Activated T-cell treated with anti-CD3 and anti-CD28 coated beads, Interleukin-2, amount 50 U/mL, for 4 hours (primary cell): ENCODE data around the gene HTR2A. TPM values are rescaled to one million over a fixed set of nuclear protein-coding genes. Genes with fewer than 3 reads are reported as not detected.

Experiments used
- ATAC-seq, 2 donors: fragments of 200-7000 bp; cut with Tn5 transposase; one replicate each; pipeline ENCODE4 v1.10.0; 2021
- DNase-seq: peaks from one replicate; pipeline ENCODE4 v3.0.0-alpha.2; 2020
- H3K27me3 Mint-ChIP-seq: one replicate; pipeline ENCODE4 v1.8.0; 2021; ENCODE audit warnings: low read depth, mixed read lengths
- H3K36me3 Mint-ChIP-seq: one replicate; pipeline ENCODE4 v1.8.0; 2022; ENCODE audit warnings: mixed read lengths; ENCODE audit not compliant: insufficient read depth
- H3K4me1 Mint-ChIP-seq: one replicate; pipeline ENCODE4 v1.8.0; 2021; ENCODE audit warnings: low read depth, mixed read lengths
- H3K4me3 Mint-ChIP-seq: one replicate; pipeline ENCODE4 v1.8.0; 2021; ENCODE audit warnings: mild to moderate bottlenecking, moderate library complexity, mixed read lengths
- H3K9me3 Mint-ChIP-seq: one replicate; pipeline ENCODE4 v1.8.0; 2021; ENCODE audit warnings: mixed read lengths
- total RNA-seq, 3 donors: library from RNA; stranded (reverse); gene quantifications; one replicate each; pipeline ENCODE4 v1.2.1, GENCODE V29; 2021

Gene HTR2A
- total RNA-seq, 3 donors from 2014 or later: not detected

DNA sequence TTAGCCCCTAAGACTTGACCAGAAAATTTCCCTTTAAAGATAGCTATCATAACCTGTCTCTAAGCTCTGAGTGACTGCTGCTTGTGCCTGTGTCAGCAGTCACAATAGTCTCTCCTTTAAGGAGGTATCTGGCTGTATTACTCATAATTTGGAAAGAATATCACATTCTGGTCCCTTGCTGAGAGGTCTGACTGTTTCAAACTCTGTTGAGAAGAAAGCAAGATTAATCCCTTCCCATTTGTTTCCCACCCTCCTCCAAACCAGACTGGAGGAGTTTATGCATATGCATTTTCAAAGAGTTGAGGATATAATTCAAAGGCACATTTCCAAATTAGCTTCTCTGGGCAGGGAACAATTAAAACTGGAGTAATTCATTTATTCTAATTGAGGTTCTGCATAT is 2.3 kb downstream of the HTR2A start:
- peak overlapping the region; percentile 60 for H3K4me3 Mint-ChIP-seq
- peaks cover 53% of the 10 kb centered on the region for H3K27me3 Mint-ChIP-seq
- no peaks in the 10 kb centered on the region for H3K36me3 Mint-ChIP-seq
- peaks cover 16% of the 10 kb centered on the region for H3K4me1 Mint-ChIP-seq
- DNase-seq: no peak
- H3K9me3 Mint-ChIP-seq: no peaks in the 10 kb centered on the region
- ATAC-seq: peak in 1 of 2 donors; percentile 23

DNA sequence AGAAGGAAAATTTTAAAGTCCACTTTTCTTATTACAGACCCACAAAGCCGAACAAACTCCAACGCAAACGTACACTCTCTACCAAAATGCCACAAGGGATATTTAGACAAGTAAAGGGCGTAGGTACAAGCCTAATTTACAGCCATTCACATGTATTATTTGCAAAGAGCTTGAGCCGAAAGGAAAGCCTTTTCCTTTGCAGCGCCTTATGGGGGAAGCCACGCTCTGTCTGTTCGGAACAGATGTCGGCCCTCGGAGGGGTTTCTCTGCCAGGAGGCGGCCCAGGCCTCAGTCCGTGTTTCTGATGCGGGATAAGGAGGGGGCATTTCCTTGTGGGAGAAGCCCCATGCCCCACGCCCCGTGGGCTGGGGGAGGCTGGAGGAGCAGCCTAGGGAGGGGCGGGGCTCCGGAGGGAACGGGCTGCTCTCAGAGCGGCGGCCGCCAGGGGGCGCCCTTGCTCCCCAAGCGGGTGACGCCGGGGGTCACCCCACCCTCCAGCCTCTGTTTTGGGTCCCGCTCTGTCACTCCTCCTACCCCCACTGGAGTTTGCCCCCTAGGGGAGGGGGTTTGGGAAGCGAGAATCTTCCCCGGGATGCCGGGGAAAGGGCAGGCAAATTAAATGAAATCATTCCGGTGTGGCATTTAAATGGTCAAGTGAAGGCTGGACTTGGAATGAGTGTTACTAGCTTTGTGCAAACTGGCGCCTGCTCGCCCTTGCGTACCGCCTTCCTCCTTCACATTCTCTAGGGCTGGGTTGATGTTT is 2.9 kb downstream of the HTR2A start:
- Mint-ChIP-seq H3K4me3 (peak overlapping the region; percentile 65), H3K9me3 (no peaks in the 10 kb centered on the region), H3K4me1 (peaks cover 16% of the 10 kb centered on the region), H3K36me3 (no peaks in the 10 kb centered on the region), H3K27me3 (peaks cover 53% of the 10 kb centered on the region)
- DNase-seq: peak; percentile 56
- peak; percentile 91 for ATAC-seq

DNA sequence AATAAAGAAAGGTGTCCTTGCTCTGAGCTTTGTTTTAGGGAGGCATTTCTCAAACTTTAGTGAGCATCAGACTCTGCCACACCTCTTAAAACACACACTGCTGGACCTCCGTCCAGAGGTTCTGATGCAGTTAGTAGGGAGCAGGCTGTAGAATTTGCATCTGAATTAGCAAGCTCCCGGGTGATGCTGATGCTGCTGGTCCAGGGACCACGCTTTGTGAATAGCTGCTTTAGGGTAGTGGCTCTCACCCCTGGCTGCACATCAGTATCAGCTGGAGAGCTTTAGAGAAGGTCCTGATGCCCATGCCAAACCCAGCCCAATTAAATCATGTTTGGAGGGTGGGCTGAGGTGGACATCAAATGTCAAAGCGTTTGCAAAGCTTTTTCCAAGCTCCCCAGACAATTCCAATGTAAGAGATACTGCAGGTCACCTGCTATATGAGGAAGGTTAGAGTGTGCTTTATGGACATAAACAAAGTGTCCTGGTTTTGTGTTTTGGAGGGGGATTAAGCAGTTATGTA is 3.6 kb downstream of the HTR2A start:
- Mint-ChIP-seq H3K4me1 (peaks cover 16% of the 10 kb centered on the region), H3K4me3 (peak overlapping the region; percentile 65), H3K27me3 (peaks cover 54% of the 10 kb centered on the region), H3K36me3 (no peaks in the 10 kb centered on the region), H3K9me3 (no peaks in the 10 kb centered on the region)
- no peak for ATAC-seq
- no peak for DNase-seq

DNA sequence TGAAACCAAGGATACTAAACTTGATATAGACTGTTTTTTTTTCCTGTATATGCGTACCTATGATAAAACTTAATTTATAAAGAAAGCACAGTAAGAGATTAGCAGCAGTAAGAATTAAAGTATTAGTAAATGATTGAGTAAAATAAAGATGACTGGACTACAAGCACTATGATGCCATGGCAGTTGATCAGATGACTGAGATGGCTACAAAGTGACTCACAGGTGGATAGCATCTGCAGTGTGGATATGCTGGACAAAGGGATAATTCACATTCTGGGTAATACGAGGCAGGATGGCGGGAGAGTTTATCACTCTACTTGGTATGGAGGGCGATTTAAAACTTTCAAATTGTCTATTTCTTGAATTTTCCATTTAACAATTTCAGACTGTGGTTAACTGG is 11.8 kb downstream of the HTR2A start:
- no peak overlapping the region for H3K4me3 Mint-ChIP-seq
- peaks cover 45% of the 10 kb centered on the region for H3K27me3 Mint-ChIP-seq
- no peaks in the 10 kb centered on the region for H3K4me1 Mint-ChIP-seq
- ATAC-seq (no peak), DNase-seq (no peak)
- no peaks in the 10 kb centered on the region for H3K9me3 Mint-ChIP-seq
- no peaks in the 10 kb centered on the region for H3K36me3 Mint-ChIP-seq

DNA sequence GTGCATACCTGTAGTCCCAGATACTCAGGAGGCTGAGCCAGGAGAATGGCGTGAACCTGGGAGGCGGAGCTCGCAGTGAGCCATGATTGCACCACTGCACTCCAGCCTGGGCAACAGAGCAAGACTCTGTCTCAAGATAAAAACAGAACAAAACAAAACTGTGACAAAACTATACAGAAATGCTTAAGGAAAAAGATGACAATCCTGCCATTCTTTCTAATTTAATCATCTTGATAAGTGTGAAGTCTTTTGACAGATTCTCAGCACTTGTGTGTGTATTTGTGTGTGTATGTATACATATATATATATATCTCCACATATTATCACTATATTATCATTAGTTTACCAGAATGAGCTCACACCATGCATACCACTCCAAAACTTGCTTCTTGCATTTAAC is 12.3 kb downstream of the HTR2A start:
- no peak for DNase-seq
- Mint-ChIP-seq H3K4me1 (no peaks in the 10 kb centered on the region), H3K36me3 (no peaks in the 10 kb centered on the region), H3K4me3 (no peak overlapping the region), H3K9me3 (no peaks in the 10 kb centered on the region), H3K27me3 (peaks cover 46% of the 10 kb centered on the region)
- no peak for ATAC-seq

DNA sequence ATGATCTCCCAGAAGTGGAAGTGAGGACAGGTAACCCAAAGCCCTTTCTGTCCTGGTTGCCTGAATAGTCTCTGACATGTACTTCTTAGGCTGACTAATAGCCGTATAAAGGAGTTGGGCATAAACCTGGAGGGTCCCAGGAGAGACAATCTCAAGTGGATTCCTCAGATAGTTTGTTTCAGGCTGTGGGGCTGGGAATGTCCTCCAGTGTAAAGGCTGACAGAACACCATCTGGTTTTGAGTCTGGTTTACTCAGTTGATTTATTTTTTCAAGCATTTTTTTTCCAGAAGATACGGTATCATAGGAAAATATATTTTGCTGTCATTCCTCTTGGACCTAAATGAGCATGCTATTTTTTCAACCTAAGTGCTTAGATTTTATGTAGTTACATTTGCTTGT is 15.2 kb downstream of the HTR2A start:
- Mint-ChIP-seq H3K4me3 (no peak overlapping the region), H3K27me3 (peaks cover 46% of the 10 kb centered on the region), H3K9me3 (no peaks in the 10 kb centered on the region), H3K4me1 (no peaks in the 10 kb centered on the region), H3K36me3 (no peaks in the 10 kb centered on the region)
- no peak for ATAC-seq
- DNase-seq: no peak

DNA sequence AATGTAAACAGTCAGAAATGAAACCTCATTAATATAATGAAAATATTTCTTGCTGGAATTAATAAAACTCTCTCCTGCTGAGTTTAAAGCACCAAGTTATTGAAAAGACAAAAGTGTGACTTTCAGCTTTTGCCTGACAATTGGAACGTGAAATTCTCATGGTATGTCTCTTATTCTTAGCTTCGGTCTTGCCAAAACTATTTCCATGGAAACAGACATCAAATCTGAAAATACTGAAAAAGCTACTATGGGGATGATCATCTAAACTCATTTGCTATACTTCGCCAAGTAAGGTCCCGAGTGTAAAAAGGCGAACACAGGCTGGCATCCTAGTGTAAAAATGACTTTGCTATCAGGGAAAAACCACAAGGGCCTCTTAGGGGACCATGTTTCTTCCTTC is 22.8 kb downstream of the HTR2A start:
- no peak overlapping the region for H3K4me3 Mint-ChIP-seq
- H3K27me3 Mint-ChIP-seq: peaks cover 13% of the 10 kb centered on the region
- ATAC-seq (no peak), DNase-seq (no peak)
- H3K36me3 Mint-ChIP-seq: no peaks in the 10 kb centered on the region
- no peaks in the 10 kb centered on the region for H3K9me3 Mint-ChIP-seq
- no peaks in the 10 kb centered on the region for H3K4me1 Mint-ChIP-seq

DNA sequence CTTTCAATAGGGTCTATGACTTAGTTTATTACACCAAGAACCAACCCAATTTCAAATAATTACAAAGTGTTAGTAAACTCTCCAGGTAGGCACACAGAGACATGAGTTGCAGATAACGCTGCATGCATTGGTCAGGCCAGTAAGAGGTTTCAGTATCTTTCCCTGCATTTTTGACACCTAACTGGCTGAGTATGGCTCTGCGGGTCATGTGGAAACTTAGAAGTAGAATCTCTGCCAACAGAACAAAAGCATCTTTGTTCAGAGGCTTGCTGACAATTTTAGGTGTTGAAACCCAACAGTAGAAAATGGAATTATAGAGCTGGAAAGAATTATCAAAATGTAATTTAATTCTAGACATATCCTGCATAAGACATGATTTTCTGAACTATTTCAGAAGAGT is 25.3 kb downstream of the HTR2A start:
- H3K4me3 Mint-ChIP-seq: no peak overlapping the region
- no peaks in the 10 kb centered on the region for H3K4me1 Mint-ChIP-seq
- H3K9me3 Mint-ChIP-seq: no peaks in the 10 kb centered on the region
- H3K36me3 Mint-ChIP-seq: no peaks in the 10 kb centered on the region
- peaks cover 7% of the 10 kb centered on the region for H3K27me3 Mint-ChIP-seq
- no peak for DNase-seq
- no peak for ATAC-seq

DNA sequence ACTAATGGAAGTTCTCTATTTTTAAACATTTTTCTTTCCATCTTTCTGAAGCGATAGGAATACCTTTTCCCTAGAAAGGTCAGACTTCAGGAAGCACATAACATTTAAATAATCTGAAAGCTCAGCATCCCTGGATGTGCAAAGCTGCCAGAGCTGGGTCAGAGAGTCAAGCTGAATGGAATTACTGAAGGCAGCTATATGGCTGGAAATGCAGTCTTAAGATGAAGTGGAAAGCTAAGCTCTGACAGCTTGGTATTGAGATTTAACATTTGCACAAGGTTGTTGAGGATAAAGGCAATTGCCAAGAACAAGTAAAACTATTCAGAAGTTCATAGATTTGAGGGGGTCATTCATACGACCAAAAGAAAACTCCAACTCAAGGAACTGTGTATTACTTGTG is 28.8 kb downstream of the HTR2A start:
- H3K27me3 Mint-ChIP-seq: peaks cover 4% of the 10 kb centered on the region
- H3K4me3 Mint-ChIP-seq: no peak overlapping the region
- no peaks in the 10 kb centered on the region for H3K36me3 Mint-ChIP-seq
- no peaks in the 10 kb centered on the region for H3K4me1 Mint-ChIP-seq
- H3K9me3 Mint-ChIP-seq: no peaks in the 10 kb centered on the region
- DNase-seq (no peak), ATAC-seq (no peak)

DNA sequence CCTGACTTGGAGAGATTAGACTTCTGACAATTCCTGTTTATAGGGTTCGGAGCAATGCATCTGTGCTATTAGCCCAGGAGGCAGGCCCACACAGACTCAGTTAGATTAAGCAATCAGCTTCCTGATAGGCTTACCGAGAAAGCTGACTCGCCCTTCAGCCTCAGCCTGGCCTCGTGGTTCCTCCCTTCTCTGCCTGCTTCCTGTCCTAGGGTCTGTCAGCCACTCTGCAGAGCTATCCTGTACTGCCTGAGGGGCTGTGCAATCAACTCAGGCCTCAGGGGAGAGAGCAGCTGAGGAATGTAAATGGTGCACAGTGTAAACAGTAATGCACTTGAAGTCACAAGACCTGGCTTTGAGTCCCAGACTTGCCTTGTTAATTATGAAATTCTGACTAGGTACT is 30.7 kb downstream of the HTR2A start:
- Mint-ChIP-seq H3K9me3 (no peaks in the 10 kb centered on the region), H3K4me3 (no peak overlapping the region), H3K4me1 (no peaks in the 10 kb centered on the region), H3K36me3 (no peaks in the 10 kb centered on the region), H3K27me3 (no peaks in the 10 kb centered on the region)
- DNase-seq: no peak
- peak in 1 of 2 donors; percentile 18 for ATAC-seq

DNA sequence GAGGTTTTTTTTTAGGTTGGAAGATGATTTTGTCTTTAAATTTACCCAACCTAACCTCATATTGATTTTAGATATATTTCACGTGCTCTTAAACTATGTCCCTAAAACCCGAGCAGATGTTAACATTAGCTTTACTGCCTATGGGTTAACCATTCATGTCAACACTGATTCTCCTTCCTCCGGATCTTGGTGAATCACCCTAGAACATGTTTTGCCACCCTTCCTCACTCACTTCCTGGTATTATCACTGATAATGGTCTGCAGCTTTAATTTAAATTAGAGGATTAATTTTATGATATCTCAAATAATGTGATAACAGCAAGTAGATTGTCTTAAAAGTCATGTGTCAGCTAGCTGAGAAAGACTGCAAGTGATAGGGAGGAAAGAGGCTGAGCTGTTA is 31.9 kb downstream of the HTR2A start:
- DNase-seq: no peak
- H3K36me3 Mint-ChIP-seq: no peaks in the 10 kb centered on the region

DNA sequence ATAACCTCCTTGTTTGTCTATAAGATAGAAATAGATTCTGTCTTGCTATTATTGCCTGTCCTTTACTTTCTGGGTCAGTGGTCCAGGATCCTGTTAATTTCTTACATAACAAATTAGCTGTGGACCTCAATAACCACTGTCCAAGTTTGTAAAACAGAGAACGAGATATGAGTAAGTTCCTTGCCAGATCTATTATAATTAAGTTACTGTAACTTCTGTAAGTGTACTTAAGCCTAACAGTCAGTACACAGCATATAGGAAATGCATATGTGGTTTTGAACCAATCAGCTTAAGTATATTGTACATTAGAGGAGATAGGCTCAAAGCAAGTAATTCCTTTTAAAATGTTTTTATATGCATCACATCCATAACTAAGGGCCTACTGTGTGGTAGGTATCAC is 34.9 kb downstream of the HTR2A start:
- DNase-seq (no peak), ATAC-seq (no peak)
- H3K9me3 Mint-ChIP-seq: no peaks in the 10 kb centered on the region
- H3K4me1 Mint-ChIP-seq: no peaks in the 10 kb centered on the region
- no peak overlapping the region for H3K4me3 Mint-ChIP-seq
- H3K36me3 Mint-ChIP-seq: no peaks in the 10 kb centered on the region
- peaks cover 7% of the 10 kb centered on the region for H3K27me3 Mint-ChIP-seq

More for the DNA sequence above, 31.9 kb downstream of the HTR2A start:
- H3K4me1 Mint-ChIP-seq: no peaks in the 10 kb centered on the region
- ATAC-seq: no peak
- no peaks in the 10 kb centered on the region for H3K9me3 Mint-ChIP-seq
- H3K27me3 Mint-ChIP-seq: peaks cover 3% of the 10 kb centered on the region
- H3K4me3 Mint-ChIP-seq: no peak overlapping the region

DNA sequence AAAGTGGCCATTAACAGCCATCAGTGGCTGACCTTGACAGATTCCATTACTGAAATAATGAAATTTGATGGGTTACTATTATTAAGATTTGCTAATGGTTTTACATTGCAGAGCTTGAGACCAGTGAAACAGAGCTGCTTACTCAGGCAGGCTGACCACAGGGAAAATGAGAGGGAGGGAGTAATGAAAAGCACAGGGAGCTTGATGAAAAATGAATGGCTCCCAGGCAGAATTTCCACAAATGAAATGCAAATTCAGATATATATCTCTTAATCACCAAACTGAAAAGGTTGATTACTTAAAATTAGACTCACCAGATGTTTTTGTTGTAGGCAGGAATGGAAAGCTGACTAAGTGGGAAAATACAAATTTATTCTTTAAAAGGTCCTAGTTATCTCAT is 36.1 kb downstream of the HTR2A start:
- Mint-ChIP-seq H3K9me3 (no peaks in the 10 kb centered on the region), H3K4me1 (no peaks in the 10 kb centered on the region), H3K4me3 (no peak overlapping the region), H3K36me3 (no peaks in the 10 kb centered on the region), H3K27me3 (peaks cover 7% of the 10 kb centered on the region)
- no peak for DNase-seq
- no peak for ATAC-seq

DNA sequence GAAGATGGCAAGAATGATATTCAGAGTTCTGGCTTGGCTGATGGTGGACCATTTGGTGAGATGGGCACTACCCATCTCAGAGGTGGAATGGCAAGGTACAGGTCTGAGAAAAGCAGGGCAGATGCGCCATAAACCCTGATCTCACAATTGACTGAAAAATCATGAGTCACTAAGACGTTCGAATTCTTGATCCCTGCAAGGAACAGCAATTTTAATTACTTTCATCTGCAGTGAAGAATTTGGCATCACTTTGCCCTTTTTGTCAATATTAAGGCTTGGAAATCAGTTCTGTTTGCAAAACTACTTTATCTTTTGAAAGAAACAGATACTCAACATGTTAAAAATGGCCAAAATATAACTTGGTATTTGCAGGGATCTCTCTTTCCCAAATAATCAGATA is 38.1 kb downstream of the HTR2A start:
- ATAC-seq: no peak
- H3K4me1 Mint-ChIP-seq: no peaks in the 10 kb centered on the region
- peaks cover 8% of the 10 kb centered on the region for H3K27me3 Mint-ChIP-seq
- no peak overlapping the region for H3K4me3 Mint-ChIP-seq
- no peaks in the 10 kb centered on the region for H3K36me3 Mint-ChIP-seq
- H3K9me3 Mint-ChIP-seq: no peaks in the 10 kb centered on the region
- DNase-seq: no peak

DNA sequence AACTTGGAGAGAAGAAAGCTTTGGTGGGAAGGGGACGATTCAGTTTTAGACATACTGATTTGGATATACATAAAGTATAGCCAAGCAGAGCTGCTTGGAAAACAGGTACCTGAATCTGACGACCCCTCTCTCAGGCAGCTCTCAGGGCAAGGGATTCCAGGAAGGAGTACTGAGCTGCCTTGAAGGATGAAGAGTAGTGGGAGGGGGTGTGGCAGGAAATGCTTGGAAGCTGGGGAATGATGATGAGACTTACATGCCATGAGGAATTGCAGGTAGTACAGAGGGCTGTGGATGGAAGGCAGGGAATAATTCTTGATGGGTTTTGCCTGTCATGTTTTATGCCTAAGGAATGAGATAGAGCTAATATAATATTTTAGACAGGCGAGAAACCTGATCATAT is 38.7 kb downstream of the HTR2A start:
- Mint-ChIP-seq H3K9me3 (no peaks in the 10 kb centered on the region), H3K36me3 (no peaks in the 10 kb centered on the region), H3K27me3 (peaks cover 10% of the 10 kb centered on the region), H3K4me3 (no peak overlapping the region), H3K4me1 (no peaks in the 10 kb centered on the region)
- DNase-seq (no peak), ATAC-seq (no peak)
